Stimulated activated CD8-positive, alpha-beta memory T cell treated with anti-CD3 and anti-CD28 coated beads, Interleukin-4, amount 100 ng/mL, for 1 hour (primary cell): ENCODE measurements around the gene LRRC72.
"Not testable (repeated sequence)": the region's sequence is repeated elsewhere in the genome, so short reads cannot be mapped to it uniquely, and the experiment has no call there.

Experiments
- DNase-seq, 2 donors: peaks; one replicate each; pipeline ENCODE4 v3.0.0-alpha.2; 2020; ENCODE audit warnings: low read depth in 2 of 2, low spot score in 1 of 2

The LRRC72 gene

DNA sequence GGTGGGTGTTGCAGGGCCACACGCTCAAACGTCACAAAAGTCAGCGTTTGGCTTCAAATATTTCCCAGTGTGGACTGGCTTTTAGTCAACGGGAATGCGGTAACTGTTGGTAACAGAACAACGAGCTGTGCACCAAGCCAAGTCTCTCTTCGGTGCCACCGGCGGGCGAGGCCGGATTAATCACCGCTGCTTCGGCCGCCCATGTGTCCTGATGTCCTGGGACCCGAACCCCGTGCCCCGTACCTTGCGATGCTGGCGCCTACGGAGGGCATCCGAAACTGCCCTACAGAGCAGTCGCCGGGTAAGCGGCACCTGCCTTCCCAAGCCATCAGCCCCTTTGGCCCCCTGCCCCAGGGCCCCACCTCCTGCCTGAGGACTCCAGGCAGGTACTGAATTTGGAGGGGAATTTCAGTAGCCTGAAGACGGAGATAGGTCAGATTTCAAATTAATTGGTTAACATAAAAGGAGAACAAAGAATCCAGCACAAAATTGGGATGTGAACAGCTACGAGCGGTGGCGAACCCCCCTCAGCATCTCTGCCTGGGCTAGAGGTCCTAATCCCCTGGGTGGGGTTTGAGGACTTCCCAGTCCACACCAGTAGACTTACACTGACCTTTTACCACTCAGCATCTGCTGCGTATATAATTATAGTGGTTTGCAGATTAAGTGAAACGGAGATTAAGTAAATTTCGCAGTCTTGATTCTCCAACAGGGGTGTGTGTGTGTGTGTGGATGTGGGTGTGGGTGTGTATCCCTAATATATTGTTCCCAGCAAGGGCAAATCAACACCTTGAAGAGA, at the start of gene LRRC72:
Gene LRRC72, plus strand, starts transcription at position 84 of the 799 bp plus-strand sequence. Its CDS starts 128 bp downstream, at position 212.
- no peak for DNase-seq

DNA sequence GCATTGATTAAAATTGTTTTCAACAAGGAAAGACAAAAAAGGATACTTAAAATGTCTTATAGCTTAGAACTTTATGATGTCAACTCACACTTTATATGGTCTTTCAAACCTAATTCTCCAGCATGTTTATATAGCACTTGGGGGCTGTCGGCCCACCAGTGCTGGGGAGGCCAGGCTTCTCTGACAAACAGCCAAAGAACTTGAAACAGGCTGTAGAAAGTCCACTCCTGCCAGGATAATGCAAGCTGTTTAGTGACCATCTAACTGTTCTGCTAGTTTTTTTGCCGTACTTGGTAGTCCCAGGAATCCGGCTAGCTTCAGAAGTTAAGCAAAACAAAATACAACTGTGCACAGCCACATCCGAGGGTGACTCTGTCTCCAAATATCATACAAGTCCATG, 47.5 kb upstream of the LRRC72 start:
- no peak for DNase-seq

- no peak for DNase-seq
These were observed 47.0 kb upstream of the LRRC72 start for GRCh38 chr7:16479591-16479990.

DNA sequence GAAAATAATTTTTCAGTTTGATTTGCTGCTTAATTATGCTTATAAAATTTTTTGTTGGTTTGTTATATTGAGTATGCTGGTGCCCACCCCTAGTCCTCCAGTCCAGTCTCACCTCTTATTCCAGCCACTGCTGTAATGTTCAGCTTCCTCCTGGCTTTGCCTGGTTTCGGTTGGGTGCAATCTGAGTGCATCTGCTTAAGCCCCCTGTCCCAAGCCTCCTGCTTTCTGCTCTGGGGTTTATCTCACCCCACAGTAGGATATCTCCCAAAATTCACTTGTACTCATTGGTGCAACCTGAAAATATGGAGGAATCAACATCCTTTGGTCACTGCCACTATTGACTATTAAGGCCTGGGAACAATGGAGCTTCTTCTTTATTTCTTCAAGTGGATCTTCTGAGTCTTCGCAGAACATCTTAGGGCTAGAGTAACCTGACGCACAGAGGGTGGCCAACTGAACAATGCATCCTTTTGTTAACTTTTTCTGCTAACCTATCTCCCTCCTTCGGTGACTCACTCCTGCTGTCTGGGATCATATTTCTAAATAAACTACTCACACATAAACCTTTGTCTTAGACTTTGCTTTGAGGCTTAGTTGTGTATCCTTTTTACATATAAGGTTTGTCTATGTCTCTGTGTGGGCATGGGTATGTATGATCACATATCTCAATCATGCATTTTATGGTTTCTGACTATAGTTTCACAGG, 42.0 kb upstream of the LRRC72 start:
- no peak for DNase-seq

GRCh38 chr7:16491148-16491547, 35.5 kb upstream of the LRRC72 start:
- no peak for DNase-seq

DNA sequence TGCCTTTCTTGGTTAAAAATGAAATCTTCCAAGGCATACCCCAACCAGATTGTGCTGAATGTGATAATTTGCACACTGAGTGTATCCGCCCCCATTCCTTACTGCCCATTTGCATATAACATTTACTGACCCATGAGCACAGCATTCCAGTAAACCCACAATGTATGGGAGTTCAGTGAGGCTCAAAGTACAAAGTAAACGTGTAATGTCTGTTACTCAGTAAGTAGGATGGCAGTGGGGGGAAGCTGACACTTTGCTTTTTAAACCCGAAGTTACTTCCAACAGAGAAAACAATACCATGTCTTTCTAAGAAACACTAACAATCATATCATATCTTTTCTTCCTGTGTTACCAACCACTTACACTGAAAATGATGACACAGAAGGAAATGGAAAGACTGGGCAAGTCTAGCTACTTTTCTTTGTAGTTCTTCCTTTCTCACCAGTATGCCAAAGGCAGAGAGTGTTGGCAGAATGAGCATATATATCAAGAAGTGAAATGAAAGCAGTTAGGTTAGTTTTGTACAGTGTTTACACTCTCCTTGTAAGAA, 34.0 kb upstream of the LRRC72 start:
- DNase-seq: no peak

DNA sequence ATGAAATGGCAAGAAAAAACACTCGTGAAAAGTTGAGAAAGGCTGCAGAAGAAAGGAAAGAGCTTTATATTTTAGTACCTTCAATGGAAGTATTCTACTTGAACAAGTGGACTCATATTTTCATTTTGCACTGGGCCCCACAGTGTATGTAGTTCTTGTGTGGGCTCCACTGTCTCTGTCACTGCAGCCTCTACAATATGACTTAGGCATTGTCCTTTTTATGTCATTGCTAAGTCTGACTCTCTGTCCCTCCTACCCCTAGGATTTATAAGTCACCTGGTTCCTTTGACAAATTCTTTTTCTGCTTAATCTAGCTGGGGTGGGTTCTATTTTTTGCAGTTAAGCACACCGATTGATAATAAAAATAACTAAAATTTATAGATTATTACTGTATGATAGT, 33.4 kb upstream of the LRRC72 start:
- DNase-seq: no peak

DNA sequence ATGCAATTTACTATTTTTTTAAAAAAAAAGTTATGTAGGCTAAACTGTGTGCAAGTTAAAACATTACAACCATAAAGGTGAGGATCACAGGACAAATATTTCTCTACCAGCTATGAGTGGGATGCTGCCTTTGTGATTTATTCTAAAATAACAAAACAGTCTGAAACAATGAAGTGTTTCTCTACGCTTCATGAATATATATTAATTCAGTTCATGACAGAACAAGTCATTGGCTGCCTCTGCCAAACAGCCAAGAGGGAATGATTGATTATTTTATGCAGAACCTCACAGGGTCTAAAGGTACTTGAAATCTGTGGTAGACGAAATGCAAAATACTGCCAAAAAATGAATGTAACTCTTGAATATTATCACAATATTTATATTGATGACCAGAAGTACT, 32.1 kb upstream of the LRRC72 start:
- DNase-seq: no peak

GRCh38 chr7:16494955-16495719, 31.5 kb upstream of the LRRC72 start:
- no peak for DNase-seq

GRCh38 chr7:16498122-16498521, 28.5 kb upstream of the LRRC72 start:
- no peak for DNase-seq

- DNase-seq: no peak
These were observed 24.3 kb upstream of the LRRC72 start for GRCh38 chr7:16502303-16502702.

- DNase-seq: no peak
These were observed 22.6 kb upstream of the LRRC72 start for GRCh38 chr7:16504019-16504418.

DNA sequence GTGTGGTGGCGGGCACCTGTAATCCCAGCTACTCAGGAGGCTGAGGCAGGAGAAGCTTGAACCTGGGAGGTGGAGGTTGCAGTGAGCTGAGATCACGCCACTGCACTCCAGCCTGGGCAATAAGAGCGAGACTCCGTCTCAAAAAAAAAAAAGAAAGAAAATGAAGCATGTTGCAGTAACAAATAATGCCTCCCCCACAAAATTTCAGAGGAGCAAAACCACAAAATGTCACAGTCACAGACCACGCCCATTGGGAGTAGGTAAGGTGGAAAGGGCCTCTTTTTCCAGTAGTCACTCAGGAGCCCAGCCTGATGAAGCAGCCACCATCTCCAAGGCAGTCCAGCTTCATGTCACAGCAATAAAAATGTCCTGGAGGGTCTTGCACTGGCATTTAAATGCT, 20.2 kb upstream of the LRRC72 start:
- DNase-seq: not testable (repeated sequence)

DNA sequence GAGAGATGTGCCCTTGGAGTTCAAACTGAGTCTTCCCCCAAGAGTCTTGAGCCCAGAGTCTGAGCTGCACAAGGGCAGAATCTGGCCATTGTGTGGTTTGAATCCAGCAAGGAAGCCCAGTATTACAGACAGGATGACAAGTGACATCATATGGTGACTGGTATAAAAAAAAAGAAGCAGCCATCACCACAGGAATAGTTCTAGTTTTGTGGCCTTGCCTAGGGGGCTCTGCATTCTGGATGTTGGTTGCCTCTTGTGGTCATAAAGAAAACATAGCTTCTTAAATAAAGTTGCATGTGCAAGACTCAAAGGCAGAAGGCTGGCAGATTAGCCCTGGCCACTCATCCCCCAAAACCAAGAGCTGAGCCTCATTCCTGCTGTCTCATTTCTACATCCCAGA, 16.8 kb upstream of the LRRC72 start:
- no peak for DNase-seq

GRCh38 chr7:16511314-16511713, 15.3 kb upstream of the LRRC72 start:
- DNase-seq: no peak

- no peak for DNase-seq
These were observed 14.5 kb upstream of the LRRC72 start for GRCh38 chr7:16512097-16512496.

GRCh38 chr7:16514271-16514670, 12.4 kb upstream of the LRRC72 start:
- no peak for DNase-seq

DNA sequence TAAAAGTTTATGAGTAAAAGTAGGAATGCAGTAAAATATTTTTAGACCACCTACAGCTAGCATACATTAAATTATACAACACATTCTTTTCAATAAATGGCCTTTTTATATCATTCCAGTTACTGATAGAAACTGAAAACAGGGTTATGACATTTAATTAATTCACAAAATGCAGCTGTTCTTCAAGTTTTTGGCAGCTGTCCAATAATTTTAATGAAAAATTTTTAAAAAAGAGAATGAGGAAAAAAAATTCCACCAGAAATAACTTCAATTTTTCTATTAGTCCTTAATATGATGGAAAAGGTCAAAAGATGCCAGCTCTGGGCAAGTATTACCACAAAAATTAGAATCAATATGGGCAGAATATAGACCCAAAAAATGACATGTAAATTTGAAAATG, 11.9 kb upstream of the LRRC72 start:
- no peak for DNase-seq

GRCh38 chr7:16515785-16516685, 10.6 kb upstream of the LRRC72 start:
- DNase-seq: no peak

DNA sequence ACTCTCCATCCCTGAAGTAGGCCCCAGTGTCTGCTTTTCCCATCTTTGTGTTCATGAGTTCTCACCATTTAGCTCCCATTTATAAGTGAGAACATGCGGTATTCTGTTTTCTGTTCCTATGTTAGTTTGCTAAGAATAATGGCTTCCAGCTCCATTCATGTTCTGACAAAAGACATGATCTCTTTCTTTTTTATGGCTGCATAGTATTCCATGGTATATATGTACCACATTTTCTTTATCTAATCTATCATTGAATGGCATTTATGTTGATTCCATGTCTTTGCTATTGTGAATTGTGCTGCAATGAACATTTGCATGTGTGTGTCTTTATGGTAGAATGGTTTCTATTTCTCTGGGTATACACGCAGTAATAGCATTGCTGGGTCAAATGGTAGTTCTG, 6.6 kb upstream of the LRRC72 start:
- not testable (repeated sequence) for DNase-seq

GRCh38 chr7:16524332-16524731, 2.3 kb upstream of the LRRC72 start:
- DNase-seq: no peak
